Uterus (tissue), 4 donors: Measurements from ENCODE around the gene GAS7. TPM values are rescaled to one million over a fixed set of nuclear protein-coding genes. Genes with fewer than 3 reads are reported as not detected.

Source experiments
- DNase-seq, 2 donors: peaks; one replicate each; pipeline ENCODE4 v3.0.0-alpha.2; 2019 to 2020
- H3K27ac ChIP-seq, 2 donors: fragments of 200-600 bp; sonication (generic); 1 replicate in 1 of 2; 2 replicates in 1 of 2; pipeline ENCODE4 v1.5.1; 2016 to 2018
- H3K27me3 ChIP-seq, 2 donors: fragments of 200-600 bp; sonication (generic); one replicate each; pipeline ENCODE4 v1.5.1; 2018 to 2019; ENCODE audit warnings: control low read depth in 1 of 2
- H3K36me3 ChIP-seq, 2 donors: fragments of 200-600 bp; sonication (generic); one replicate each; pipeline ENCODE4 v1.5.1; 2019; ENCODE audit warnings: control low read depth in 1 of 2
- H3K4me1 ChIP-seq, 2 donors: fragments of 200-600 bp; sonication (generic); one replicate each; pipeline ENCODE4 v1.5.1; 2018 to 2019; ENCODE audit warnings: control low read depth in 1 of 2
- H3K4me3 ChIP-seq, 2 donors: fragments of 200-600 bp; sonication (generic); 1 replicate in 1 of 2; 2 replicates in 1 of 2; pipeline ENCODE4 v1.5.1; 2018 to 2019; ENCODE audit warnings: mild to moderate bottlenecking in 1 of 2
- H3K9me3 ChIP-seq, 2 donors: fragments of 200-600 bp; sonication (generic); one replicate each; pipeline ENCODE4 v1.5.1; 2019; ENCODE audit warnings: control low read depth in 1 of 2
- CTCF ChIP-seq, 4 experiments: fragments of 200-600 bp in 2 of 4; fragments of 450-650 bp in 2 of 4; sonication (generic) in 2 of 4; IDR thresholded peaks; one replicate each; pipeline ENCODE4 v1.5.1; 2016 to 2019; ENCODE audit warnings: antibody characterized with exemption in 4 of 4, mild to moderate bottlenecking in 2 of 4, moderate library complexity in 1 of 4
- POLR2A ChIP-seq, 2 donors: fragments of 450-650 bp; IDR thresholded peaks; one replicate each; pipeline ENCODE4 v1.6.1; 2016; ENCODE audit warnings: antibody characterized with exemption in 2 of 2, mild to moderate bottlenecking in 1 of 2, moderate library complexity in 1 of 2
- intact Hi-C: fragments of 100-400 bp; cut with DNase I; formaldehyde crosslinking; loops from one replicate; pipeline ENCODE4 v1.15.1; 2023; ENCODE audit warnings: low total_unique reads
- total RNA-seq, 4 donors: library from RNA; depleted of rRNA in 3 of 4; stranded (reverse); fragments of >200 nt in 3 of 4; gene quantifications; one replicate each; pipeline versions ENCODE4 v1.1.0 to v1.2.4, GENCODE V29; 2014 to 2023
- donor health status: DM: yes; HTN: yes; CAD: no.

The GAS7 gene
- total RNA-seq, 4 donors from 2014 or later, result 12.8 to 95.9 (median 40.8) TPM

- TF ChIP-seq CTCF (IDR thresholded peaks at IDR 0.05), result no peak
- TF ChIP-seq POLR2A (IDR thresholded peaks at IDR 0.05), result no peak
Measured at GRCh38 chr17:9937901-9938300, 260.5 kb downstream of the GAS7 start.

GRCh38 chr17:9937241-9937761 is 261.1 kb downstream of the GAS7 start:
- DNase-seq, result peak in 1 of 2 donors; percentile 36

More at GRCh38 chr17:9937901-9938300, 260.5 kb downstream of the GAS7 start:
- H3K4me3 ChIP-seq, result no peak overlapping the region
- intact Hi-C loops, result no loop called here
- no peak overlapping the region for H3K27ac ChIP-seq
- H3K4me1 ChIP-seq, result no peaks in the 10 kb centered on the region
- DNase-seq, result no peak
- no peaks in the 10 kb centered on the region for H3K27me3 ChIP-seq
- H3K9me3 ChIP-seq, result peaks cover 0 to 2% of the 10 kb centered on the region in 2 donors
- no peaks in the 10 kb centered on the region for H3K36me3 ChIP-seq

GRCh38 chr17:9936095-9936494 is 262.3 kb downstream of the GAS7 start:
- H3K36me3 ChIP-seq, result no peaks in the 10 kb centered on the region
- H3K4me3 ChIP-seq, result no peak overlapping the region
- no peak for TF ChIP-seq CTCF (IDR thresholded peaks at IDR 0.05)
- TF ChIP-seq POLR2A (IDR thresholded peaks at IDR 0.05), result no peak
- H3K4me1 ChIP-seq, result no peaks in the 10 kb centered on the region
- intact Hi-C loops, result no loop called here
- DNase-seq, result no peak
- peaks cover 0 to 2% of the 10 kb centered on the region in 2 donors for H3K9me3 ChIP-seq
- H3K27me3 ChIP-seq, result no peaks in the 10 kb centered on the region
- H3K27ac ChIP-seq, result no peak overlapping the region

More at GRCh38 chr17:9937241-9937761, 261.1 kb downstream of the GAS7 start:
- Histone ChIP-seq H3K27ac (no peak overlapping the region), H3K36me3 (no peaks in the 10 kb centered on the region), H3K27me3 (no peaks in the 10 kb centered on the region), H3K9me3 (peaks cover 0 to 2% of the 10 kb centered on the region in 2 donors), H3K4me3 (no peak overlapping the region), H3K4me1 (no peaks in the 10 kb centered on the region)
- intact Hi-C loops, result no loop called here
- no peak for TF ChIP-seq CTCF (IDR thresholded peaks at IDR 0.05)
- TF ChIP-seq POLR2A (IDR thresholded peaks at IDR 0.05), result no peak

DNA sequence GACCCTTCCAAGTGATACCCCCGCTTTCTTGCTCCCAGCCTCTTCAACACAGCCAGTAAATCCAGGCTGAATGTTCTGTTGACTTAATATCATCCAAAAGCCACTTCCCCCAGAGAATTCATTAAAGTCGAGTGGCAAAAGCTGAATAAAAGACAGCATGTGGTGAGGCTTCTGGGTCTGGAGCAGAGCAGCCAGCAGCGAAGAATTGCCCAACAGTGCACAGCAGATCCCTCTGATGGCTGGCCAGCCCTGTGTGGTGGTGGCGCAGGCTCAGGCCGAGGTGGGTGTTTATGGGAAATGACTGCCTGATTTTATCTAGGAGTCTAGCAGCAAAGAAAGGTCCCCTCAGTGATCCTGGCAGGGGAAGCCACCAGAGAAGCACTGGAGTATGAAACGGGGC is 263.0 kb downstream of the GAS7 start:
- TF ChIP-seq CTCF (IDR thresholded peaks at IDR 0.05), result no peak
- Histone ChIP-seq H3K36me3 (no peaks in the 10 kb centered on the region), H3K4me1 (no peaks in the 10 kb centered on the region), H3K9me3 (peaks cover 0 to 2% of the 10 kb centered on the region in 2 donors), H3K27me3 (no peaks in the 10 kb centered on the region), H3K4me3 (no peak overlapping the region), H3K27ac (no peak overlapping the region)
- no peak for DNase-seq
- intact Hi-C loops, result no loop called here

DNA sequence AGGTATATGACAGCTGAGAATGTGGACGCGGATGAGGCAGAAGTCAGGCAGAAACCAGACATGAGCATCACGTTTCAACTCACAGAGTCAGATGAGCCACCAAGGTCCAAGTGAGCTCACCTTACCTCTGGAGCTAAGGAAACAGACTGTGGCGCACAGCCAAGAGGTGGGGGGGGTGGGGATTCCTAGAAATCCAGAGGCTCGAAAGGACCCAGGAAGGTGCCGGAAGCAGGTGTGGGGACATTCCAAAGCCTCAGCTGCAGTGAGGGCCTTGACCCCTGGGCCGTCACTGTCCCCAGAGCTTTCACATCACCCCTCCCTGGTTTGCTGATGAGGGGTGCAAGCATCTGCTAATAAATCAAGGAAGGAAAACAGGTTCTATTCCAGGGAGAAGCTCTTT is 264.1 kb downstream of the GAS7 start:
- intact Hi-C loops, result no loop called here
- H3K36me3 ChIP-seq, result no peaks in the 10 kb centered on the region
- H3K27ac ChIP-seq, result no peak overlapping the region

More for the DNA sequence above, 264.1 kb downstream of the GAS7 start:
- Histone ChIP-seq H3K27me3 (no peaks in the 10 kb centered on the region), H3K9me3 (peaks cover 0 to 2% of the 10 kb centered on the region in 2 donors), H3K4me1 (no peaks in the 10 kb centered on the region), H3K4me3 (no peak overlapping the region)
- no peak for DNase-seq
- TF ChIP-seq CTCF (IDR thresholded peaks at IDR 0.05), result no peak
- TF ChIP-seq POLR2A (IDR thresholded peaks at IDR 0.05), result no peak
